ENCODE data around the gene SYT17. TPM values are rescaled to one million over a fixed set of nuclear protein-coding genes. Genes with fewer than 3 reads are reported as not detected.
A peak's percentile ranks its signal among the peaks of the same experiment; 100 is the strongest.

The SYT17 gene
- total RNA-seq, 1 experiment from 2014 or later, result 10.3 TPM

DNA sequence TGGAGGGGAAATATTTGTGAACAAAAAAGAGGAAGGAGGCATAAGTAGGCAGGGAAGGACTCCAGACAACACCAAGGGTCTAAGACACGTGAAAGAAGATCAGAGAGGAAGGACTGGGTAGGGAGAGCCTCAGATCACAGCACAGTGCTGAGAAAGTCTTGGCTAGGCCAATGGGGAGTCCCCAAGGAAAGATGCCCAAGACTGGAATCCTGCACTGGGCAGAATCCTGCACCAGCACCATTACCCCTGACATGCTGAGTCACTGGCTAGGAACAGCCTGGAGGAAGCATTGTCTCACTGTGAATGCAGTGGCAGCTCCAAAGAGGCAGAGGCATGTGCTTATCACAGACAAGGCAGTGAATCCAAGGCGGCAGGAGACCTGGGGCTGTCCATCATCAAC is 136.7 kb downstream of the SYT17 start:
- ATAC-seq, result peak; percentile 44; the same call in 1 of the 2 replicates
- intact Hi-C loops (cut with micrococcal nuclease), result no loop called here
- DNase-seq (ENCODE audit: low read depth, low spot score), result no peak
- Histone ChIP-seq H3K9ac (ENCODE audit: low read length) (no peak overlapping the region), H4K20me1 (ENCODE audit: insufficient read depth) (no peaks in the 10 kb centered on the region), H3K36me3 (ENCODE audit: control insufficient read depth in 1 of 2, insufficient read depth in 2 of 2, low read length in 2 of 2) (no peaks in the 10 kb centered on the region), H3K27me3 (ENCODE audit: insufficient read depth, low read length) (no peaks in the 10 kb centered on the region), H3K4me1 (ENCODE audit: control insufficient read depth in 1 of 2, insufficient read depth in 2 of 2, low read length in 2 of 2) (peaks cover 0 to 5% of the 10 kb centered on the region in 2 experiments; a peak in 1 of 4 replicates), H3K4me3 (replicated peaks in 1 of 2; ENCODE audit: low read depth in 1 of 2, low read length in 2 of 2) (no peak overlapping the region), H3K79me2 (ENCODE audit: insufficient read depth, low read length) (no peaks in the 10 kb centered on the region), H2AFZ (ENCODE audit: low read depth, low read length, poor library complexity, severe bottlenecking) (no peak overlapping the region), H3K9me2 (ENCODE audit: insufficient read depth) (no peaks in the 10 kb centered on the region), H3K27ac (ENCODE audit: low read depth, low read length) (no peak overlapping the region), H3K9me3 (ENCODE audit: control insufficient read depth in 1 of 2, insufficient read depth in 1 of 2, low read depth in 1 of 2, low read length in 2 of 2) (no peaks in the 10 kb centered on the region), H3K4me2 (ENCODE audit: low read length) (no peak overlapping the region)
- CTCF ChIA-PET, result interaction anchor here (0.7 kb wide), 1 partner anchor 1760 kb away, joined by 3 read pairs; no protein-coding TSS in a partner anchor
- RAD21 ChIA-PET (ENCODE audit: low non-redundant PET in 1 of 2, low total read pairs in 2 of 2, uncharacterized antibody in 2 of 2, unreplicated experiment in 2 of 2), result no interaction called here
- no peak for TF ChIP-seq FOSL1 (IDR thresholded peaks at IDR 0.05; ENCODE audit: low read depth)
- TF ChIP-seq TCF7L2 (IDR thresholded peaks at IDR 0.05; ENCODE audit: borderline replicate concordance, extremely low read depth, insufficient read depth, insufficient read length), result no peak
- TF ChIP-seq, protein P1, sequence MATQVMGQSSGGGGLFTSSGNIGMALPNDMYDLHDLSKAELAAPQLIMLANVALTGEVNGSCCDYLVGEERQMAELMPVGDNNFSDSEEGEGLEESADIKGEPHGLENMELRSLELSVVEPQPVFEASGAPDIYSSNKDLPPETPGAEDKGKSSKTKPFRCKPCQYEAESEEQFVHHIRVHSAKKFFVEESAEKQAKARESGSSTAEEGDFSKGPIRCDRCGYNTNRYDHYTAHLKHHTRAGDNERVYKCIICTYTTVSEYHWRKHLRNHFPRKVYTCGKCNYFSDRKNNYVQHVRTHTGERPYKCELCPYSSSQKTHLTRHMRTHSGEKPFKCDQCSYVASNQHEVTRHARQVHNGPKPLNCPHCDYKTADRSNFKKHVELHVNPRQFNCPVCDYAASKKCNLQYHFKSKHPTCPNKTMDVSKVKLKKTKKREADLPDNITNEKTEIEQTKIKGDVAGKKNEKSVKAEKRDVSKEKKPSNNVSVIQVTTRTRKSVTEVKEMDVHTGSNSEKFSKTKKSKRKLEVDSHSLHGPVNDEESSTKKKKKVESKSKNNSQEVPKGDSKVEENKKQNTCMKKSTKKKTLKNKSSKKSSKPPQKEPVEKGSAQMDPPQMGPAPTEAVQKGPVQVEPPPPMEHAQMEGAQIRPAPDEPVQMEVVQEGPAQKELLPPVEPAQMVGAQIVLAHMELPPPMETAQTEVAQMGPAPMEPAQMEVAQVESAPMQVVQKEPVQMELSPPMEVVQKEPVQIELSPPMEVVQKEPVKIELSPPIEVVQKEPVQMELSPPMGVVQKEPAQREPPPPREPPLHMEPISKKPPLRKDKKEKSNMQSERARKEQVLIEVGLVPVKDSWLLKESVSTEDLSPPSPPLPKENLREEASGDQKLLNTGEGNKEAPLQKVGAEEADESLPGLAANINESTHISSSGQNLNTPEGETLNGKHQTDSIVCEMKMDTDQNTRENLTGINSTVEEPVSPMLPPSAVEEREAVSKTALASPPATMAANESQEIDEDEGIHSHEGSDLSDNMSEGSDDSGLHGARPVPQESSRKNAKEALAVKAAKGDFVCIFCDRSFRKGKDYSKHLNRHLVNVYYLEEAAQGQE (IDR thresholded peaks at IDR 0.05; ENCODE audit: low read depth), result no peak
- no TSS peak for BruUV-seq (replicated peaks)
- POLR2A ChIA-PET, result no interaction called here

DNA sequence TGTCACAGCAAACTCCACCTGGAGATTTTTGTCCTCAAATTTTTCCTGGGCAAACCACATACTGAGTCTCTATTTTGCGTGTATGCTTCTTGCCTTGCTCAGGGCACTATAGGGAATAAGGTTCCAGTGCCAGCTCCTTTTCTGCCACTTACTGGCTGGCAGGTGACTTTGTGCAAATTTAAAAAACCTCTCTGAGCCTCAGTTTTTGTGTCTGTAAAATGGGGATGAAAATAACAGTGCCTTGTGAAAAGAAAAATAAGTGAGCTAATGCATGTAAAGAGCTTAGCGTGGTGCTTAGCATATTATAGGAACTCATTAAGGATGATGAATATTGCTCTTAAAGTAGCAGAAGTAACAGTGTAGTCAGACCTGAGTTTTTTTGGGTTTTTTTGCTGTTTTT is 137.4 kb downstream of the SYT17 start:
- DNase-seq (ENCODE audit: low read depth, low spot score) (no peak), ATAC-seq (no peak)
- BruUV-seq (replicated peaks), result no TSS peak
- no peak overlapping the region for H3K4me2 ChIP-seq (ENCODE audit: low read length)
- ChIA-PET RAD21 (ENCODE audit: low non-redundant PET in 1 of 2, low total read pairs in 2 of 2, uncharacterized antibody in 2 of 2, unreplicated experiment in 2 of 2) (no interaction called here), POLR2A (no interaction called here), CTCF (no interaction called here)
- H3K36me3 ChIP-seq (ENCODE audit: control insufficient read depth in 1 of 2, insufficient read depth in 2 of 2, low read length in 2 of 2), result no peaks in the 10 kb centered on the region
- intact Hi-C loops (cut with micrococcal nuclease), result no loop called here
- no peak overlapping the region for H2AFZ ChIP-seq (ENCODE audit: low read depth, low read length, poor library complexity, severe bottlenecking)
- H3K27ac ChIP-seq (ENCODE audit: low read depth, low read length), result no peak overlapping the region
- H3K79me2 ChIP-seq (ENCODE audit: insufficient read depth, low read length), result no peaks in the 10 kb centered on the region
- peaks cover 0 to 5% of the 10 kb centered on the region in 2 experiments; a peak in 1 of 4 replicates for H3K4me1 ChIP-seq (ENCODE audit: control insufficient read depth in 1 of 2, insufficient read depth in 2 of 2, low read length in 2 of 2)
- no peak overlapping the region for H3K4me3 ChIP-seq (replicated peaks in 1 of 2; ENCODE audit: low read depth in 1 of 2, low read length in 2 of 2)
- no peaks in the 10 kb centered on the region for H3K27me3 ChIP-seq (ENCODE audit: insufficient read depth, low read length)
- no peaks in the 10 kb centered on the region for H4K20me1 ChIP-seq (ENCODE audit: insufficient read depth)
- H3K9me3 ChIP-seq (ENCODE audit: control insufficient read depth in 1 of 2, insufficient read depth in 1 of 2, low read depth in 1 of 2, low read length in 2 of 2), result no peaks in the 10 kb centered on the region
- H3K9me2 ChIP-seq (ENCODE audit: insufficient read depth), result no peaks in the 10 kb centered on the region
- H3K9ac ChIP-seq (ENCODE audit: low read length), result no peak overlapping the region
- TF ChIP-seq ELF1 (IDR thresholded peaks at IDR 0.05; ENCODE audit: borderline replicate concordance, low read depth) (no peak), CEBPB (IDR thresholded peaks at IDR 0.05; ENCODE audit: low read depth) (no peak), YY1 (IDR thresholded peaks at IDR 0.05; ENCODE audit: extremely low read depth, insufficient replicate concordance, low read depth, low read length) (no peak), EGR1 (IDR thresholded peaks at IDR 0.05; ENCODE audit: low read depth) (no peak), CBX3 (IDR thresholded peaks at IDR 0.05; ENCODE audit: low read depth) (no peak), FOSL1 (IDR thresholded peaks at IDR 0.05; ENCODE audit: low read depth) (no peak), POLR2A (IDR thresholded peaks at IDR 0.05; ENCODE audit: borderline replicate concordance, extremely low read depth, insufficient read depth, insufficient read length) (no peak), RAD21 (IDR thresholded peaks at IDR 0.05; ENCODE audit: low read depth) (no peak), TCF7L2 (IDR thresholded peaks at IDR 0.05; ENCODE audit: borderline replicate concordance, extremely low read depth, insufficient read depth, insufficient read length) (no peak), EZH2 (IDR thresholded peaks at IDR 0.05) (no peak), ZNF274 (IDR thresholded peaks at IDR 0.05; ENCODE audit: low read depth, low read length) (no peak), ZFX (IDR thresholded peaks at IDR 0.05) (no peak), POLR2AphosphoS5 (IDR thresholded peaks at IDR 0.05; ENCODE audit: low read depth, low read length) (no peak)
- TF ChIP-seq, protein P1 (IDR thresholded peaks at IDR 0.05; ENCODE audit: low read depth), result no peak
